PC-9 (cell line): ENCODE data around the gene MACROD1. TPM values are rescaled to one million over a fixed set of nuclear protein-coding genes. Genes with fewer than 3 reads are reported as not detected.

ENCODE experiments used
- BruUV-seq: library from RNA; stranded (reverse); fragments of 400-500 nt; replicated peaks from 2 replicates; lab custom pipeline; 2021; lab: Mats Ljungman, UMichigan
- CTCF ChIA-PET: fragments of 300-600 bp; sonication (Branson Sonifier 250); formaldehyde crosslinking; loops from one replicate; lab custom pipeline; 2022; ENCODE audit warnings: antibody characterized with exemption; lab: Charles Lee
- POLR2A ChIA-PET: fragments of 300-600 bp; sonication (Branson Sonifier 250); formaldehyde crosslinking; loops from one replicate; lab custom pipeline; 2022; ENCODE audit warnings: antibody characterized with exemption; ENCODE audit not compliant: unreplicated experiment; lab: Charles Lee
- DNase-seq, 2 experiments: peaks; one replicate each; pipeline versions ENCODE4 v3.0.0 to v3.0.0-alpha.2; 2015 to 2022; ENCODE audit warnings: mixed read lengths in 1 of 2
- H2AFZ ChIP-seq: fragments of 200-600 bp; sonication (generic); 2 replicates; pipeline ENCODE4 v1.8.1; 2017; ENCODE audit warnings: antibody characterized with exemption
- H3F3A ChIP-seq: fragments of 200-600 bp; sonication (generic); 2 replicates; pipeline ENCODE4 v1.8.1; 2017; ENCODE audit warnings: antibody characterized with exemption, mild to moderate bottlenecking, low read depth; ENCODE audit not compliant: insufficient read depth
- H3K27ac ChIP-seq: fragments of 200-600 bp; sonication (generic); 2 replicates; pipeline ENCODE4 v1.6.1; 2016; ENCODE audit warnings: mixed run types
- H3K27me3 ChIP-seq: fragments of 200-600 bp; sonication (generic); 2 replicates; pipeline ENCODE4 v1.6.1; 2016; ENCODE audit warnings: low read depth, mixed run types; ENCODE audit not compliant: insufficient read depth
- H3K36me3 ChIP-seq: fragments of 200-600 bp; sonication (generic); 2 replicates; pipeline ENCODE4 v1.6.1; 2016; ENCODE audit warnings: low read depth, mixed run types
- H3K4me1 ChIP-seq: fragments of 200-600 bp; sonication (generic); replicated peaks from 2 replicates; pipeline ENCODE4 v1.6.1; 2016; ENCODE audit warnings: mixed run types; ENCODE audit not compliant: insufficient read depth
- H3K4me2 ChIP-seq: fragments of 200-600 bp; sonication (generic); 2 replicates; pipeline ENCODE4 v1.6.1; 2017; ENCODE audit warnings: mixed run types
- H3K4me3 ChIP-seq: fragments of 200-600 bp; sonication (generic); 2 replicates; pipeline ENCODE4 v1.6.1; 2016; ENCODE audit warnings: mixed run types
- H3K79me2 ChIP-seq: fragments of 200-600 bp; sonication (generic); 2 replicates; pipeline ENCODE4 v1.6.1; 2017; ENCODE audit warnings: low read depth, mixed run types
- H3K9me2 ChIP-seq: fragments of 200-600 bp; sonication (generic); 2 replicates; pipeline ENCODE4 v1.8.1; 2017; ENCODE audit warnings: mild to moderate bottlenecking; ENCODE audit not compliant: insufficient read depth
- H3K9me3 ChIP-seq: fragments of 200-600 bp; sonication (generic); 2 replicates; pipeline ENCODE4 v1.8.1; 2016; ENCODE audit warnings: low read depth; ENCODE audit not compliant: insufficient read depth
- H4K20me1 ChIP-seq: fragments of 200-600 bp; sonication (generic); 2 replicates; pipeline ENCODE4 v1.8.1; 2017; ENCODE audit not compliant: insufficient read depth
- CTCF ChIP-seq: fragments of 200-600 bp; sonication (generic); conservative IDR thresholded peaks from 2 replicates; pipeline ENCODE4 v1.6.1; 2017; ENCODE audit warnings: mixed run types, antibody characterized with exemption, mild to moderate bottlenecking, moderate library complexity
- EZH2 ChIP-seq: fragments of 200-600 bp; sonication (generic); IDR thresholded peaks from 2 replicates; pipeline ENCODE4 v1.8.0; 2017; ENCODE audit warnings: antibody characterized with exemption, low read depth
- intact Hi-C: fragments of 100-400 bp; cut with micrococcal nuclease; formaldehyde crosslinking; loops from one replicate; pipeline ENCODE4 v1.10.0; 2022; ENCODE audit not compliant: unreplicated experiment
- total RNA-seq: library from RNA; stranded (reverse); gene quantifications from 2 replicates; pipeline ENCODE4 v1.2.3, GENCODE V29; 2021

MACROD1 gene
- total RNA-seq, 1 experiment from 2014 or later: 41.0 TPM

GRCh38 chr11:64022125-64022784 lies 143.7 kb downstream of the MACROD1 start:
- ChIA-PET POLR2A (no interaction called here), CTCF (interaction anchor here (0.7 kb wide), 1 partner anchor 16 kb away, joined by 7 read pairs; no protein-coding TSS in a partner anchor)
- intact Hi-C loops: no loop called here
- TF ChIP-seq CTCF: no peak
- TF ChIP-seq EZH2: no peak
- H3K27me3 ChIP-seq: no peaks in the 10 kb centered on the region
- no peaks in the 10 kb centered on the region for H3K9me2 ChIP-seq
- no peak for DNase-seq
- no TSS peak for BruUV-seq
- no peak overlapping the region for H3K27ac ChIP-seq
- no peaks in the 10 kb centered on the region for H3K9me3 ChIP-seq
- H3K4me3 ChIP-seq: no peak overlapping the region
- no peak overlapping the region for H3K4me2 ChIP-seq
- H3K36me3 ChIP-seq: no peaks in the 10 kb centered on the region
- H3K4me1 ChIP-seq: no peaks in the 10 kb centered on the region
- no peaks in the 10 kb centered on the region for H3K79me2 ChIP-seq
- no peak overlapping the region for H2AFZ ChIP-seq
- 0 out of 2 replicates have a peak, but pooled peaks cover 4% of the 10 kb centered on the region for H3F3A ChIP-seq
- H4K20me1 ChIP-seq: peaks cover 49% of the 10 kb centered on the region

- H4K20me1 ChIP-seq: peaks cover 50% of the 10 kb centered on the region
- no peaks in the 10 kb centered on the region for H3K79me2 ChIP-seq
- no peaks in the 10 kb centered on the region for H3K9me2 ChIP-seq
- BruUV-seq: no TSS peak
- no peak overlapping the region for H3K27ac ChIP-seq
- CTCF ChIA-PET: interaction anchor here (0.7 kb wide), 1 partner anchor 16 kb away, joined by 7 read pairs; no protein-coding TSS in a partner anchor
- TF ChIP-seq CTCF: no peak
- no peak for TF ChIP-seq EZH2
- no peak for DNase-seq
- H3K27me3 ChIP-seq: no peaks in the 10 kb centered on the region
- no peak overlapping the region for H3K4me2 ChIP-seq
- H3K36me3 ChIP-seq: no peaks in the 10 kb centered on the region
- H3K4me1 ChIP-seq: no peaks in the 10 kb centered on the region
- H2AFZ ChIP-seq: no peak overlapping the region
- H3K4me3 ChIP-seq: no peak overlapping the region
- H3F3A ChIP-seq: 0 out of 2 replicates have a peak, but pooled peaks cover 4% of the 10 kb centered on the region
- no peaks in the 10 kb centered on the region for H3K9me3 ChIP-seq
- intact Hi-C loops: no loop called here
- POLR2A ChIA-PET: no interaction called here
Measured at GRCh38 chr11:64021757-64022093, 144.2 kb downstream of the MACROD1 start.

- BruUV-seq: no TSS peak
- no peak for DNase-seq
- TF ChIP-seq CTCF (no peak), EZH2 (no peak)
- CTCF ChIA-PET: no interaction called here
- Histone ChIP-seq H2AFZ (no peak overlapping the region), H3K4me3 (no peak overlapping the region), H3K27ac (no peak overlapping the region), H4K20me1 (peaks cover 51% of the 10 kb centered on the region), H3K4me1 (no peaks in the 10 kb centered on the region), H3K9me2 (no peaks in the 10 kb centered on the region), H3K27me3 (no peaks in the 10 kb centered on the region), H3K9me3 (no peaks in the 10 kb centered on the region), H3K36me3 (no peaks in the 10 kb centered on the region), H3K4me2 (no peak overlapping the region), H3K79me2 (no peaks in the 10 kb centered on the region), H3F3A (0 out of 2 replicates have a peak, but pooled peaks cover 4% of the 10 kb centered on the region)
- intact Hi-C loops: no loop called here
- POLR2A ChIA-PET: no interaction called here
Measured at GRCh38 chr11:64020976-64021756, 144.7 kb downstream of the MACROD1 start.
